ENCODE measurements around the gene SPON2. TPM values are rescaled to one million over a fixed set of nuclear protein-coding genes. Genes with fewer than 3 reads are reported as not detected.

The SPON2 gene
- total RNA-seq, 1 experiment from 2014 or later = 2.3 TPM

GRCh38 chr4:1166509-1167243 is 5.7 kb downstream of the SPON2 start:
- no peak overlapping the region for H4K91ac ChIP-seq (ENCODE audit: insufficient read length, low read depth, low read length)
- H4K8ac ChIP-seq (replicated peaks; ENCODE audit: insufficient read length, low read depth, low read length) = no peak overlapping the region
- H3K4me2 ChIP-seq (ENCODE audit: insufficient read depth, insufficient read length, low read length) = no peak overlapping the region
- H3K56ac ChIP-seq (ENCODE audit: insufficient read length, low read depth, low read length) = no peak overlapping the region
- Mint-ChIP-seq H3K4me1 (peaks cover 4 to 7% of the 10 kb centered on the region in 2 experiments; a peak in 3 of 4 replicates), H3K36me3 (ENCODE audit: insufficient read depth in 1 of 3, low read depth in 3 of 3) (peaks cover 0 to 2% (median 1%) of the 10 kb centered on the region in 3 experiments; a peak in 3 of 7 replicates), H3K4me3 (peak overlapping the region; percentile 55 to 76), H3K27ac (no peak overlapping the region), H3K9me3 (peaks cover 6 to 14% of the 10 kb centered on the region in 2 experiments), H3K27me3 (ENCODE audit: low read depth) (peaks cover 85% of the 10 kb centered on the region)
- no peak for DNase-seq
- no peak overlapping the region for H2BK5ac ChIP-seq (ENCODE audit: insufficient read length, low read length)
- no peaks in the 10 kb centered on the region for H3K79me1 ChIP-seq (ENCODE audit: insufficient read depth, low read depth, low read length, poor library complexity, severe bottlenecking)
- no peak overlapping the region for H2BK12ac ChIP-seq (ENCODE audit: insufficient read length, low read depth, low read length)
- no CpG with 5 or more reads among the region's 24 CpGs for WGBS (ENCODE audit: extremely low coverage, insufficient read length, low lambda C conversion rate)
- no peak overlapping the region for H3K23ac ChIP-seq (ENCODE audit: insufficient read length, low read depth, low read length)
- H4K20me1 ChIP-seq (ENCODE audit: control insufficient read depth, insufficient read depth, insufficient read length) = no peaks in the 10 kb centered on the region
- H3K9ac ChIP-seq (ENCODE audit: extremely low read depth, insufficient read length, low read length) = no peak overlapping the region
- H3K9me3 ChIP-seq (ENCODE audit: control insufficient read depth, low read depth, low read length) = no peaks in the 10 kb centered on the region
- no peak overlapping the region for H4K5ac ChIP-seq (ENCODE audit: insufficient read length, low read depth, low read length)
- H3K27ac ChIP-seq (ENCODE audit: insufficient read length, low read depth, low read length) = no peak overlapping the region
- no peak overlapping the region for H2BK20ac ChIP-seq (ENCODE audit: low read depth, low read length, poor library complexity, severe bottlenecking)
- H3K18ac ChIP-seq (ENCODE audit: insufficient read length, low read depth, low read length) = no peak overlapping the region
- no peak overlapping the region for H2BK15ac ChIP-seq (ENCODE audit: low read depth, low read length)
- no peak for TF ChIP-seq CTCF (conservative IDR thresholded peaks at IDR 0.05)
- H3K79me2 ChIP-seq (ENCODE audit: insufficient read depth, low read length) = no peaks in the 10 kb centered on the region
- H2AK5ac ChIP-seq (ENCODE audit: insufficient read length, low read length) = no peak overlapping the region
- H3T11ph ChIP-seq (ENCODE audit: low read length) = no peak overlapping the region
- no peak overlapping the region for H3K4ac ChIP-seq (ENCODE audit: low read depth, low read length)
- H2AFZ ChIP-seq (ENCODE audit: low read length) = no peak overlapping the region
- peaks cover 34% of the 10 kb centered on the region; the same call in 1 of the 2 replicates for H3K27me3 ChIP-seq (ENCODE audit: insufficient read depth, low read length)
- no peak overlapping the region; the same call in 1 of the 2 replicates for H3K14ac ChIP-seq (ENCODE audit: insufficient read depth, low read length)
- H3K23me2 ChIP-seq (ENCODE audit: insufficient read length, low read depth, low read length, poor library complexity, severe bottlenecking) = peaks cover 2% of the 10 kb centered on the region
- H3K4me1 ChIP-seq (ENCODE audit: insufficient read depth, low read length) = no peaks in the 10 kb centered on the region
- no peak overlapping the region for H2BK120ac ChIP-seq (ENCODE audit: low read depth, low read length, poor library complexity, severe bottlenecking)

All from H9 (cell line).